Keratinocyte (primary cell): ENCODE results near the gene INO80E. TPM values are rescaled to one million over a fixed set of nuclear protein-coding genes. Genes with fewer than 3 reads are reported as not detected.

ENCODE experiments used
- DNase-seq: peaks from one replicate; pipeline ENCODE4 v3.0.0-alpha.2; 2011; ENCODE audit warnings: low read depth, missing footprints, low spot score
- FAIRE-seq: peaks from 2 replicates; lab custom pipeline; 2011; peaks lifted over from hg19 to GRCh38; lab: Jason Lieb, UNC
- H2AFZ ChIP-seq: 2 replicates; pipeline ENCODE4 v1.6.0; 2012; ENCODE audit warnings: low read length, control low read depth, inconsistent platforms; ENCODE audit not compliant: control insufficient read depth
- H3K27ac ChIP-seq: 2 replicates; pipeline ENCODE4 v1.5.1; 2011; ENCODE audit warnings: low read length; ENCODE audit not compliant: control insufficient read depth, insufficient read depth
- H3K27me3 ChIP-seq: 3 replicates; pipeline ENCODE4 v1.6.0; 2011; ENCODE audit warnings: low read length; ENCODE audit not compliant: control insufficient read depth, insufficient read depth; ENCODE audit errors: extremely low read depth
- H3K36me3 ChIP-seq, 2 experiments: 2 replicates in 1 of 2; 3 replicates in 1 of 2; pipeline ENCODE4 v1.5.1; 2011; ENCODE audit warnings: low read length in 2 of 2, mild to moderate bottlenecking in 1 of 2; ENCODE audit not compliant: control insufficient read depth in 2 of 2, insufficient read depth in 2 of 2; ENCODE audit errors: extremely low read depth in 1 of 2
- H3K4me1 ChIP-seq: 3 replicates; pipeline ENCODE4 v1.5.1; 2011; ENCODE audit warnings: low read length; ENCODE audit not compliant: control insufficient read depth, insufficient read depth; ENCODE audit errors: extremely low read depth
- H3K4me2 ChIP-seq: 3 replicates; pipeline ENCODE4 v1.6.0; 2011; ENCODE audit warnings: low read depth, low read length; ENCODE audit not compliant: control insufficient read depth, insufficient read depth; ENCODE audit errors: extremely low read depth
- H3K4me3 ChIP-seq, 3 experiments: fragments of 200-600 bp in 1 of 3; sonication (generic) in 1 of 3; 2 replicates in 2 of 3; 3 replicates in 1 of 3; pipeline ENCODE4 v1.5.1; 2011 to 2016; ENCODE audit warnings: low read length in 3 of 3, mild to moderate bottlenecking in 3 of 3, control low read depth in 2 of 3, inconsistent platforms in 1 of 3, low read depth in 1 of 3, mixed read lengths in 1 of 3, mixed run types in 1 of 3, moderate library complexity in 1 of 3; ENCODE audit not compliant: control insufficient read depth in 2 of 3, insufficient read depth in 2 of 3; ENCODE audit errors: extremely low read depth in 1 of 3
- H3K79me2 ChIP-seq: 2 replicates; pipeline ENCODE4 v1.6.0; 2012; ENCODE audit warnings: low read length; ENCODE audit not compliant: control insufficient read depth, insufficient read depth
- H3K9ac ChIP-seq: 3 replicates; pipeline ENCODE4 v1.6.0; 2011; ENCODE audit warnings: low read length; ENCODE audit not compliant: control insufficient read depth, insufficient read depth; ENCODE audit errors: extremely low read depth
- H3K9me1 ChIP-seq: 3 replicates; pipeline ENCODE4 v1.6.0; 2011; ENCODE audit warnings: low read length; ENCODE audit not compliant: control insufficient read depth, insufficient read depth; ENCODE audit errors: extremely low read depth
- H3K9me3 ChIP-seq: 2 replicates; pipeline ENCODE4 v1.5.1; 2012; ENCODE audit warnings: low read depth, low read length; ENCODE audit not compliant: control insufficient read depth
- H4K20me1 ChIP-seq: 3 replicates; pipeline ENCODE4 v1.6.0; 2011; ENCODE audit warnings: low read length; ENCODE audit not compliant: control insufficient read depth, insufficient read depth; ENCODE audit errors: extremely low read depth
- CTCF ChIP-seq, 3 experiments: IDR thresholded peaks in 1 of 3; conservative IDR thresholded peaks in 1 of 3; optimal IDR thresholded peaks in 1 of 3; 2 replicates in 2 of 3; 3 replicates in 1 of 3; pipeline versions ENCODE3 to v1.5.1; 2011; ENCODE audit warnings: low read length in 3 of 3, mild to moderate bottlenecking in 3 of 3, moderate library complexity in 2 of 3, control low read depth in 1 of 3, inconsistent platforms in 1 of 3; ENCODE audit not compliant: insufficient read depth in 2 of 3; ENCODE audit errors: extremely low read depth in 1 of 3
- EZH2 ChIP-seq: IDR thresholded peaks from one replicate; pipeline ENCODE4 v1.6.1; 2012; ENCODE audit warnings: inconsistent platforms, mild to moderate bottlenecking, low read length, moderate library complexity
- dilution Hi-C: fragments of 300-500 bp; cut with MboI; formaldehyde crosslinking; loops from one replicate; pipeline ENCODE4 v1.7.0; 2020; ENCODE audit warnings: low sequenced_read_pairs; ENCODE audit not compliant: extremely low pct_ligation_motif_present
- polyA plus RNA-seq, 5 experiments: library from polyadenylated mRNA; depleted of rRNA in 3 of 5; stranded (reverse) in 3 of 5; stranded (forward) in 1 of 5; unstranded in 1 of 5; fragments of >200 nt; gene quantifications; 1 replicate in 1 of 5; 2 replicates in 3 of 5; 3 replicates in 1 of 5; pipeline versions ENCODE4 v1.2.1 to v1.2.3, GENCODE V29; 2011 to 2012; ENCODE audit warnings: missing spikeins in 2 of 5, low read depth in 1 of 5, low replicate concordance in 1 of 5

INO80E gene
- polyA plus RNA-seq, 1 donor (not counting 4 experiments of a cell fraction or from before 2014, with no cell fraction given), result 26.7 TPM

GRCh38 chr16:30025156-30025555 is 29.1 kb downstream of the INO80E start:
- Histone ChIP-seq H3K4me1 (peaks cover 4% of the 10 kb centered on the region), H3K79me2 (no peaks in the 10 kb centered on the region), H3K9me1 (no peaks in the 10 kb centered on the region), H3K27ac (no peak overlapping the region), H3K9me3 (no peaks in the 10 kb centered on the region), H3K4me2 (no peak overlapping the region), H3K9ac (no peak overlapping the region), H3K4me3 (no peak overlapping the region), H3K27me3 (peaks cover 23% of the 10 kb centered on the region), H3K36me3 (no peaks in the 10 kb centered on the region), H4K20me1 (no peaks in the 10 kb centered on the region), H2AFZ (no peak overlapping the region)
- TF ChIP-seq EZH2, result no peak
- TF ChIP-seq CTCF (optimal IDR thresholded peaks at IDR 0.05 in 1 of 3, IDR thresholded peaks at IDR 0.05 in 1 of 3, conservative IDR thresholded peaks at IDR 0.05 in 1 of 3; ENCODE audit: extremely low read depth in 1 of 3, insufficient read depth in 2 of 3, low read length in 3 of 3), result no peak
- dilution Hi-C loops, result no loop called here
- DNase-seq (no peak), FAIRE-seq (no peak)

- Histone ChIP-seq H4K20me1 (no peaks in the 10 kb centered on the region), H3K4me1 (peaks cover 4% of the 10 kb centered on the region), H3K9ac (no peak overlapping the region), H3K79me2 (no peaks in the 10 kb centered on the region), H3K36me3 (no peaks in the 10 kb centered on the region), H3K9me3 (no peaks in the 10 kb centered on the region), H3K4me3 (no peak overlapping the region), H3K27me3 (peaks cover 27% of the 10 kb centered on the region), H3K9me1 (no peaks in the 10 kb centered on the region), H3K4me2 (no peak overlapping the region), H3K27ac (no peak overlapping the region), H2AFZ (no peak overlapping the region)
- no peak for FAIRE-seq
- dilution Hi-C loops, result no loop called here
- DNase-seq, result no peak
- no peak for TF ChIP-seq CTCF (optimal IDR thresholded peaks at IDR 0.05 in 1 of 3, IDR thresholded peaks at IDR 0.05 in 1 of 3, conservative IDR thresholded peaks at IDR 0.05 in 1 of 3; ENCODE audit: extremely low read depth in 1 of 3, insufficient read depth in 2 of 3, low read length in 3 of 3)
- no peak for TF ChIP-seq EZH2
These were observed 29.5 kb downstream of the INO80E start for GRCh38 chr16:30025574-30025973.
